ENCODE results near the gene ABCC9.

- TF ChIP-seq CTCF (IDR thresholded peaks at IDR 0.05 in 4 of 5, conservative IDR thresholded peaks at IDR 0.05 in 1 of 5) (no peak), POLR2A (IDR thresholded peaks at IDR 0.05) (no peak)
Measured at GRCh38 chr12:21828136-21828775, 113.0 kb downstream of the ABCC9 start.
